SK-N-SH (cell line): ENCODE measurements around the gene S100A10.

ENCODE experiments used
- CTCF ChIP-seq: fragments of 200-600 bp; sonication (generic); IDR thresholded peaks from 2 replicates; pipeline ENCODE4 v1.6.1; 2017; ENCODE audit warnings: antibody characterized with exemption, mild to moderate bottlenecking, moderate library complexity
- FOXM1 ChIP-seq: IDR thresholded peaks from 2 replicates; pipeline ENCODE4 v1.4.0; 2012; ENCODE audit warnings: low read depth, mild to moderate bottlenecking
- MXI1 ChIP-seq: IDR thresholded peaks from 2 replicates; pipeline ENCODE4 v1.6.1; 2012; ENCODE audit warnings: mild to moderate bottlenecking, low read depth, low read length, improper control_type of control experiment
- RAD21 ChIP-seq: IDR thresholded peaks from 2 replicates; pipeline ENCODE4 v1.6.1; 2012; ENCODE audit warnings: mild to moderate bottlenecking, low read length
- RCOR1 ChIP-seq: fragments of 150-350 bp; IDR thresholded peaks from 2 replicates; pipeline ENCODE4 v1.6.1; 2017; ENCODE audit warnings: antibody characterized with exemption, low read length
- SIN3A ChIP-seq: IDR thresholded peaks from 2 replicates; pipeline ENCODE4 v1.6.1; 2012; ENCODE audit warnings: low read depth, mild to moderate bottlenecking, low read length, moderate library complexity, borderline replicate concordance
- TF ChIP-seq, protein P1 (sequence below): fragments of 150-350 bp; IDR thresholded peaks from 2 replicates; pipeline ENCODE4 v1.6.1; 2017; ENCODE audit warnings: antibody characterized with exemption, low read length, low read depth, borderline replicate concordance
- TF ChIP-seq, protein P2 (sequence below): IDR thresholded peaks from 2 replicates; pipeline ENCODE4; 2012
- TF ChIP-seq, protein P3 (sequence below): IDR thresholded peaks from 2 replicates; pipeline ENCODE4 v1.4.0; 2012; ENCODE audit warnings: low read depth
- TF ChIP-seq, protein P4 (sequence below): IDR thresholded peaks from 2 replicates; pipeline ENCODE4 v1.4.0; 2012; ENCODE audit warnings: low read depth, borderline replicate concordance

- TF ChIP-seq CTCF (no peak), SIN3A (no peak), MXI1 (no peak), RAD21 (no peak), FOXM1 (no peak), RCOR1 (no peak)
- TF ChIP-seq, protein P1, sequence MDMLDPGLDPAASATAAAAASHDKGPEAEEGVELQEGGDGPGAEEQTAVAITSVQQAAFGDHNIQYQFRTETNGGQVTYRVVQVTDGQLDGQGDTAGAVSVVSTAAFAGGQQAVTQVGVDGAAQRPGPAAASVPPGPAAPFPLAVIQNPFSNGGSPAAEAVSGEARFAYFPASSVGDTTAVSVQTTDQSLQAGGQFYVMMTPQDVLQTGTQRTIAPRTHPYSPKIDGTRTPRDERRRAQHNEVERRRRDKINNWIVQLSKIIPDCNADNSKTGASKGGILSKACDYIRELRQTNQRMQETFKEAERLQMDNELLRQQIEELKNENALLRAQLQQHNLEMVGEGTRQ, result no peak
- TF ChIP-seq, protein P2, sequence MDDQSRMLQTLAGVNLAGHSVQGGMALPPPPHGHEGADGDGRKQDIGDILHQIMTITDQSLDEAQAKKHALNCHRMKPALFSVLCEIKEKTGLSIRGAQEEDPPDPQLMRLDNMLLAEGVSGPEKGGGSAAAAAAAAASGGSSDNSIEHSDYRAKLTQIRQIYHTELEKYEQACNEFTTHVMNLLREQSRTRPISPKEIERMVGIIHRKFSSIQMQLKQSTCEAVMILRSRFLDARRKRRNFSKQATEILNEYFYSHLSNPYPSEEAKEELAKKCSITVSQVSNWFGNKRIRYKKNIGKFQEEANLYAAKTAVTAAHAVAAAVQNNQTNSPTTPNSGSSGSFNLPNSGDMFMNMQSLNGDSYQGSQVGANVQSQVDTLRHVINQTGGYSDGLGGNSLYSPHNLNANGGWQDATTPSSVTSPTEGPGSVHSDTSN, result no peak
- TF ChIP-seq, protein P3, sequence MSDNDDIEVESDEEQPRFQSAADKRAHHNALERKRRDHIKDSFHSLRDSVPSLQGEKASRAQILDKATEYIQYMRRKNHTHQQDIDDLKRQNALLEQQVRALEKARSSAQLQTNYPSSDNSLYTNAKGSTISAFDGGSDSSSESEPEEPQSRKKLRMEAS, result no peak
- TF ChIP-seq, protein P4, sequence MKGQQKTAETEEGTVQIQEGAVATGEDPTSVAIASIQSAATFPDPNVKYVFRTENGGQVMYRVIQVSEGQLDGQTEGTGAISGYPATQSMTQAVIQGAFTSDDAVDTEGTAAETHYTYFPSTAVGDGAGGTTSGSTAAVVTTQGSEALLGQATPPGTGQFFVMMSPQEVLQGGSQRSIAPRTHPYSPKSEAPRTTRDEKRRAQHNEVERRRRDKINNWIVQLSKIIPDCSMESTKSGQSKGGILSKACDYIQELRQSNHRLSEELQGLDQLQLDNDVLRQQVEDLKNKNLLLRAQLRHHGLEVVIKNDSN, result no peak
Measured at GRCh38 chr1:151939141-151939540, 54.5 kb downstream of the S100A10 start.
